H9 (cell line): ENCODE results near the gene PAGE2. TPM values are rescaled to one million over a fixed set of nuclear protein-coding genes. Genes with fewer than 3 reads are reported as not detected.

Experiments
- DNase-seq: peaks from one replicate; pipeline ENCODE4 v3.0.0-alpha.2; 2017
- H2AFZ ChIP-seq: one replicate; pipeline ENCODE4 v1.6.1; 2013; ENCODE audit warnings: mild to moderate bottlenecking, low read length, control low read depth, moderate library complexity
- H2AK5ac ChIP-seq: 2 replicates; pipeline ENCODE4 v1.6.1; 2013; ENCODE audit warnings: low read length, control low read depth, mixed read lengths; ENCODE audit not compliant: insufficient read length
- H2BK120ac ChIP-seq: one replicate; pipeline ENCODE4 v1.6.1; 2013; ENCODE audit warnings: low read depth, mild to moderate bottlenecking, low read length, control low read depth, inconsistent platforms; ENCODE audit not compliant: poor library complexity, severe bottlenecking
- H2BK12ac ChIP-seq: 2 replicates; pipeline ENCODE4 v1.6.1; 2013; ENCODE audit warnings: low read length, control low read depth, mixed read lengths, low read depth; ENCODE audit not compliant: insufficient read length
- H2BK15ac ChIP-seq: 2 replicates; pipeline ENCODE4 v1.6.1; 2013; ENCODE audit warnings: low read depth, low read length, control low read depth
- H2BK20ac ChIP-seq: one replicate; pipeline ENCODE4 v1.6.1; 2013; ENCODE audit warnings: low read depth, mild to moderate bottlenecking, low read length, control low read depth, inconsistent platforms; ENCODE audit not compliant: poor library complexity, severe bottlenecking
- H2BK5ac ChIP-seq: 2 replicates; pipeline ENCODE4 v1.6.1; 2013; ENCODE audit warnings: low read length, control low read depth, mixed read lengths; ENCODE audit not compliant: insufficient read length
- H3K14ac ChIP-seq: 2 replicates; pipeline ENCODE4 v1.6.1; 2013; ENCODE audit warnings: low read length, control low read depth; ENCODE audit not compliant: insufficient read depth
- H3K18ac ChIP-seq: 2 replicates; pipeline ENCODE4 v1.6.1; 2013; ENCODE audit warnings: low read depth, mild to moderate bottlenecking, mixed read lengths, low read length, control low read depth; ENCODE audit not compliant: insufficient read length
- H3K23ac ChIP-seq: 2 replicates; pipeline ENCODE4 v1.6.1; 2013; ENCODE audit warnings: low read length, control low read depth, mixed read lengths, low read depth; ENCODE audit not compliant: insufficient read length
- H3K23me2 ChIP-seq: 2 replicates; pipeline ENCODE4 v1.6.1; 2013; ENCODE audit warnings: low read depth, mild to moderate bottlenecking, mixed read lengths, low read length, control low read depth; ENCODE audit not compliant: insufficient read length, poor library complexity, severe bottlenecking
- H3K27ac ChIP-seq: 2 replicates; pipeline ENCODE4 v1.5.1; 2013; ENCODE audit warnings: low read length, control low read depth, mixed read lengths, low read depth; ENCODE audit not compliant: insufficient read length
- H3K27me3 ChIP-seq: 2 replicates; pipeline ENCODE4 v1.6.1; 2013; ENCODE audit warnings: low read length, control low read depth, inconsistent platforms; ENCODE audit not compliant: insufficient read depth
- H3K4ac ChIP-seq: 2 replicates; pipeline ENCODE4 v1.6.1; 2013; ENCODE audit warnings: low read depth, mild to moderate bottlenecking, control low read depth, inconsistent platforms, low read length, moderate library complexity
- H3K4me1 ChIP-seq: 2 replicates; pipeline ENCODE4 v1.6.1; 2013; ENCODE audit warnings: low read length, control low read depth, inconsistent platforms; ENCODE audit not compliant: insufficient read depth
- H3K4me2 ChIP-seq: 2 replicates; pipeline ENCODE4 v1.6.1; 2013; ENCODE audit warnings: low read length, control low read depth, mixed read lengths; ENCODE audit not compliant: insufficient read length, insufficient read depth
- H3K56ac ChIP-seq: 2 replicates; pipeline ENCODE4 v1.6.1; 2013; ENCODE audit warnings: low read depth, mild to moderate bottlenecking, mixed read lengths, low read length, control low read depth; ENCODE audit not compliant: insufficient read length
- H3K79me1 ChIP-seq: 2 replicates; pipeline ENCODE4 v1.6.1; 2013; ENCODE audit warnings: low read depth, mild to moderate bottlenecking, moderate library complexity, low read length, control low read depth, inconsistent platforms; ENCODE audit not compliant: insufficient read depth, poor library complexity, severe bottlenecking
- H3K79me2 ChIP-seq: 2 replicates; pipeline ENCODE4 v1.6.1; 2013; ENCODE audit warnings: low read length, control low read depth, inconsistent platforms; ENCODE audit not compliant: insufficient read depth
- H3K9ac ChIP-seq: 2 replicates; pipeline ENCODE4 v1.6.1; 2013; ENCODE audit warnings: low read length, control low read depth, mixed read lengths; ENCODE audit not compliant: insufficient read length; ENCODE audit errors: extremely low read depth
- H3K9me3 ChIP-seq: one replicate; pipeline ENCODE4 v1.6.1; 2013; ENCODE audit warnings: low read depth, low read length, inconsistent platforms; ENCODE audit not compliant: control insufficient read depth
- H3T11ph ChIP-seq: one replicate; pipeline ENCODE4 v1.6.1; 2013; ENCODE audit warnings: mild to moderate bottlenecking, low read length, control low read depth, inconsistent platforms
- H4K20me1 ChIP-seq: one replicate; pipeline ENCODE4 v1.6.1; 2013; ENCODE audit not compliant: control insufficient read depth, insufficient read length, insufficient read depth
- H4K5ac ChIP-seq: 2 replicates; pipeline ENCODE4 v1.6.1; 2013; ENCODE audit warnings: low read depth, mild to moderate bottlenecking, mixed read lengths, low read length, control low read depth; ENCODE audit not compliant: insufficient read length
- H4K8ac ChIP-seq: replicated peaks from 2 replicates; pipeline ENCODE4 v1.6.1; 2013; ENCODE audit warnings: low read length, control low read depth, mixed read lengths, low read depth; ENCODE audit not compliant: insufficient read length
- H4K91ac ChIP-seq: 2 replicates; pipeline ENCODE4 v1.6.1; 2013; ENCODE audit warnings: low read depth, mild to moderate bottlenecking, moderate library complexity, mixed read lengths, low read length, control low read depth; ENCODE audit not compliant: insufficient read length
- H3K27ac Mint-ChIP-seq, 3 experiments: 2 replicates in 2 of 3; 3 replicates in 1 of 3; pipeline ENCODE4 v1.8.0; 2020 to 2021; ENCODE audit warnings: mixed read lengths in 3 of 3, mild to moderate bottlenecking in 1 of 3, moderate library complexity in 1 of 3
- H3K27me3 Mint-ChIP-seq: 2 replicates; pipeline ENCODE4 v1.8.0; 2021; ENCODE audit warnings: low read depth, mild to moderate bottlenecking, moderate library complexity, mixed read lengths
- H3K36me3 Mint-ChIP-seq, 3 experiments: 2 replicates in 2 of 3; 3 replicates in 1 of 3; pipeline ENCODE4 v1.8.0; 2020 to 2021; ENCODE audit warnings: low read depth in 3 of 3, mixed read lengths in 3 of 3; ENCODE audit not compliant: insufficient read depth in 1 of 3
- H3K4me1 Mint-ChIP-seq, 2 experiments: 2 replicates each; pipeline ENCODE4 v1.8.0; 2020; ENCODE audit warnings: mixed read lengths in 2 of 2
- H3K4me3 Mint-ChIP-seq, 2 experiments: 2 replicates in 1 of 2; 3 replicates in 1 of 2; pipeline ENCODE4 v1.8.0; 2020 to 2021; ENCODE audit warnings: mild to moderate bottlenecking in 2 of 2, mixed read lengths in 2 of 2, moderate library complexity in 1 of 2
- H3K9me3 Mint-ChIP-seq, 2 experiments: 2 replicates in 1 of 2; 3 replicates in 1 of 2; pipeline ENCODE4 v1.8.0; 2020; ENCODE audit warnings: mild to moderate bottlenecking in 2 of 2, mixed read lengths in 2 of 2, moderate library complexity in 1 of 2
- CTCF ChIP-seq: fragments of 200-600 bp; sonication (generic); conservative IDR thresholded peaks from 3 replicates; pipeline ENCODE4 v1.8.0; 2021; ENCODE audit warnings: antibody characterized with exemption, mild to moderate bottlenecking
- WGBS: extraction: QIAGEN DNeasy Blood & Tissue Kit; methylation state at CpG from one replicate; pipeline ENCODE4 v1.1.7; 2013; ENCODE audit warnings: missing lambda C conversion rate, low lambda C conversion rate, mixed read lengths; ENCODE audit not compliant: insufficient read length; ENCODE audit errors: extremely low coverage; 5-methylcytosine and 5-hydroxymethylcytosine counted together
- total RNA-seq: library from RNA; stranded (reverse); gene quantifications from 2 replicates; pipeline ENCODE4 v1.2.1, GENCODE V29; 2021

PAGE2 gene
- total RNA-seq, 1 experiment from 2014 or later = not detected

GRCh38 chrX:55056820-55057674 is 31.8 kb upstream of the PAGE2 start:
- Mint-ChIP-seq H3K27me3 (peaks cover 5% of the 10 kb centered on the region), H3K36me3 (peaks cover 0 to 5% (median 0%) of the 10 kb centered on the region in 3 experiments; a peak in 3 of 7 replicates), H3K4me1 (0 out of 4 replicates have a peak, but pooled peaks cover 0 to 2% of the 10 kb centered on the region in 2 experiments), H3K4me3 (no peak overlapping the region), H3K27ac (no peak overlapping the region), H3K9me3 (peaks cover 56 to 68% of the 10 kb centered on the region in 2 experiments)
- Histone ChIP-seq H3K14ac (no peak overlapping the region), H4K20me1 (no peaks in the 10 kb centered on the region), H3K9me3 (peaks cover 17% of the 10 kb centered on the region), H3K79me2 (no peaks in the 10 kb centered on the region), H2AK5ac (no peak overlapping the region), H3K23me2 (no peaks in the 10 kb centered on the region), H3K27me3 (no peaks in the 10 kb centered on the region), H3K56ac (no peak overlapping the region), H3K23ac (no peak overlapping the region), H3K79me1 (no peaks in the 10 kb centered on the region), H4K91ac (no peak overlapping the region), H2BK20ac (no peak overlapping the region), H2BK120ac (no peak overlapping the region), H3K4me2 (no peak overlapping the region), H3K9ac (no peak overlapping the region), H4K8ac (no peak overlapping the region), H3K27ac (no peak overlapping the region), H2AFZ (no peak overlapping the region), H3K18ac (no peak overlapping the region), H2BK15ac (no peak overlapping the region), H2BK5ac (no peak overlapping the region), H3T11ph (no peak overlapping the region), H2BK12ac (no peak overlapping the region), H4K5ac (no peak overlapping the region), H3K4ac (no peak overlapping the region), H3K4me1 (no peaks in the 10 kb centered on the region)
- no peak for TF ChIP-seq CTCF
- DNase-seq = no peak
- no CpG with 5 or more reads among the region's 7 CpGs for WGBS
